Left lung (tissue), 10 donors: ENCODE measurements around the gene ZNF418. TPM values are rescaled to one million over a fixed set of nuclear protein-coding genes. Genes with fewer than 3 reads are reported as not detected.

Experiments
- ATAC-seq: fragments of 200-7000 bp; cut with Tn5 transposase; one replicate; pipeline ENCODE4 v1.9.1; 2020; ENCODE audit warnings: moderate library complexity
- DNase-seq, 4 donors: peaks; one replicate each; pipeline ENCODE4 v3.0.0-alpha.2; 2013 to 2020
- H3K27ac ChIP-seq, 2 donors: fragments of 200-600 bp; sonication (generic) in 1 of 2; one replicate each; pipeline versions ENCODE4 v1.5.0 to v1.8.0; 2020 to 2021
- H3K27me3 ChIP-seq, 2 donors: fragments of 200-600 bp; sonication (generic) in 1 of 2; one replicate each; pipeline versions ENCODE4 v1.5.0 to v1.8.0; 2020 to 2021
- H3K36me3 ChIP-seq, 2 donors: fragments of 200-600 bp; sonication (generic) in 1 of 2; one replicate each; pipeline versions ENCODE4 v1.5.0 to v1.8.0; 2020 to 2021
- H3K4me1 ChIP-seq, 2 donors: fragments of 200-600 bp; one replicate each; pipeline ENCODE4 v1.8.0; 2021
- H3K4me3 ChIP-seq, 2 donors: fragments of 200-600 bp; sonication (generic) in 1 of 2; one replicate each; pipeline versions ENCODE4 v1.5.0 to v1.8.0; 2020 to 2021; ENCODE audit warnings: mild to moderate bottlenecking in 1 of 2
- H3K9me3 ChIP-seq, 2 donors: fragments of 200-600 bp; sonication (generic) in 1 of 2; one replicate each; pipeline versions ENCODE4 v1.5.0 to v1.8.0; 2020 to 2021
- intact Hi-C, 2 donors: fragments of 100-400 bp; cut with DNase I; formaldehyde crosslinking; loops; one replicate each; pipeline versions ENCODE4 v1.11.2 to v1.14.2; 2022
- polyA plus RNA-seq, 6 donors: library from polyadenylated mRNA; unstranded; fragments of 120-200 nt; gene quantifications; one replicate each; pipeline ENCODE4 v1.2.1, GENCODE V29; 2013; ENCODE audit not compliant: insufficient read length in 6 of 6
- total RNA-seq, 2 donors: library from RNA; stranded (reverse); fragmentation: NEBNext Ultra II Directional; extraction: Animal tissue kit (Norgen Biotek cat#: 25700); gene quantifications; one replicate each; pipeline ENCODE4 v1.2.1, GENCODE V29; 2021
- TF ChIP-seq, protein P1 (sequence below), 2 donors: fragments of 200-600 bp; sonication (generic) in 1 of 2; IDR thresholded peaks; one replicate each; pipeline versions ENCODE4 v1.5.0 to v1.8.0; 2021; ENCODE audit warnings: antibody characterized with exemption in 2 of 2
- donor health status: DM: no; HTN: yes; CAD: no.
- donor health status: DM: no; HTN: no; CAD: no.

Gene ZNF418
- total and polyA plus RNA-seq, 8 donors: 8.0 to 43.6 (median 33.7) TPM

DNA sequence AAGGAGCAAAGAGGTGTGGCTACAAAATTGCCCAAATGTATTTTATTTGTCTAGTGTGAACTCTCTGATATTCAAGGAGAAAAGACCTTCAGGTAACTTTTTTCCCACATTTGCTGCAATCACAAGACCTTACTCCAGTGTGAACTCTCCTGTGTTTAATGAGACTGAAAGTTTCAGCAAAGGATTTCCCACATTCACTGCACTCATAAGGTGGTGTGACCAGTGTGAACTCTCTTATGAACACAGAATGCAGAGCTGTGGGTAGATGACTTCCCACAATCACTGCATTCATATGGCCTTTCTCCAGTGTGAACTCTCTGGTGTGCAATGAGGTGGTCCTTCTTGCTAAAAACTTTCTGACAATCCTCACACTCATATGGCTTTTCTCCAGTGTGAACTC lies 62.8 kb downstream of the ZNF418 start:
- Histone ChIP-seq H3K27me3 (no peaks in the 10 kb centered on the region), H3K36me3 (peaks cover 4 to 60% of the 10 kb centered on the region in 2 donors), H3K4me1 (no peaks in the 10 kb centered on the region), H3K27ac (no peak overlapping the region), H3K9me3 (peaks cover 0 to 95% of the 10 kb centered on the region in 2 donors), H3K4me3 (no peak overlapping the region)
- intact Hi-C loops: no loop called here
- no peak for ATAC-seq
- TF ChIP-seq, protein P1, sequence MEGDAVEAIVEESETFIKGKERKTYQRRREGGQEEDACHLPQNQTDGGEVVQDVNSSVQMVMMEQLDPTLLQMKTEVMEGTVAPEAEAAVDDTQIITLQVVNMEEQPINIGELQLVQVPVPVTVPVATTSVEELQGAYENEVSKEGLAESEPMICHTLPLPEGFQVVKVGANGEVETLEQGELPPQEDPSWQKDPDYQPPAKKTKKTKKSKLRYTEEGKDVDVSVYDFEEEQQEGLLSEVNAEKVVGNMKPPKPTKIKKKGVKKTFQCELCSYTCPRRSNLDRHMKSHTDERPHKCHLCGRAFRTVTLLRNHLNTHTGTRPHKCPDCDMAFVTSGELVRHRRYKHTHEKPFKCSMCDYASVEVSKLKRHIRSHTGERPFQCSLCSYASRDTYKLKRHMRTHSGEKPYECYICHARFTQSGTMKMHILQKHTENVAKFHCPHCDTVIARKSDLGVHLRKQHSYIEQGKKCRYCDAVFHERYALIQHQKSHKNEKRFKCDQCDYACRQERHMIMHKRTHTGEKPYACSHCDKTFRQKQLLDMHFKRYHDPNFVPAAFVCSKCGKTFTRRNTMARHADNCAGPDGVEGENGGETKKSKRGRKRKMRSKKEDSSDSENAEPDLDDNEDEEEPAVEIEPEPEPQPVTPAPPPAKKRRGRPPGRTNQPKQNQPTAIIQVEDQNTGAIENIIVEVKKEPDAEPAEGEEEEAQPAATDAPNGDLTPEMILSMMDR (IDR thresholded peaks at IDR 0.05): no peak
- DNase-seq: no peak

Other genes starting within 250 kb of the ZNF418 start
- 1 to 10 TPM; 7.0 to 8.3 TPM for gene ZNF154, start 226.2 kb downstream of the ZNF418 start, total RNA-seq
- 10 to 100 TPM; 40.2 to 49.0 (median 43.2) TPM for gene ZNF154, start 226.2 kb downstream of the ZNF418 start, polyA plus RNA-seq
- 1 to 10 TPM; 7.3 to 9.6 TPM for gene ZNF671, start 207.8 kb downstream of the ZNF418 start, total RNA-seq
- 10 to 100 TPM; 20.1 to 26.4 (median 24.6) TPM for gene ZNF671, start 207.8 kb downstream of the ZNF418 start, polyA plus RNA-seq
- gene ZNF776, start 188.6 kb downstream of the ZNF418 start, total RNA-seq: 10 to 100 TPM; 10.2 to 15.3 TPM
- 10 to 100 TPM; 35.4 to 45.8 (median 41.3) TPM for gene ZNF776, start 188.6 kb downstream of the ZNF418 start, polyA plus RNA-seq
- gene ZNF586, start 165.7 kb downstream of the ZNF418 start, total RNA-seq: 10 to 100 TPM; 13.2 to 15.3 TPM
- 10 to 100 TPM; 28.7 to 38.1 (median 31.1) TPM for gene ZNF586, start 165.7 kb downstream of the ZNF418 start, polyA plus RNA-seq
- 10 to 100 TPM; 11.2 to 15.7 TPM for gene ZNF552, start 120.5 kb downstream of the ZNF418 start, total RNA-seq
- gene ZNF552, start 120.5 kb downstream of the ZNF418 start, polyA plus RNA-seq: 10 to 100 TPM; 15.2 to 21.4 (median 17.4) TPM
- 10 to 100 TPM; 12.9 to 20.1 TPM for gene ZNF587B, start 105.1 kb downstream of the ZNF418 start, total RNA-seq
- gene ZNF587B, start 105.1 kb downstream of the ZNF418 start, polyA plus RNA-seq: 10 to 100 TPM; 12.1 to 17.3 (median 14.1) TPM
- gene ZNF587, start 85.5 kb downstream of the ZNF418 start, total RNA-seq: 10 to 100 TPM; 31.4 to 34.0 TPM
- gene ZNF587, start 85.5 kb downstream of the ZNF418 start, polyA plus RNA-seq: 10 to 100 TPM; 33.6 to 38.8 (median 36.4) TPM
- gene ZNF814, start 46.4 kb downstream of the ZNF418 start, total RNA-seq: 10 to 100 TPM; 10.7 to 21.0 TPM
- gene ZNF814, start 46.4 kb downstream of the ZNF418 start, polyA plus RNA-seq: 10 to 100 TPM; 52.7 to 71.2 (median 65.2) TPM
- gene ZNF417, start 18.8 kb downstream of the ZNF418 start, total RNA-seq: 10 to 100 TPM; 15.8 to 20.7 TPM
- gene ZNF417, start 18.8 kb downstream of the ZNF418 start, polyA plus RNA-seq: 10 to 100 TPM; 35.8 to 47.8 (median 42.0) TPM
- gene ZNF256, start 12.3 kb upstream of the ZNF418 start, total RNA-seq: 1 to 10 TPM; 3.9 to 4.2 TPM
- 10 to 100 TPM in 5 of 6 donors, 1 to 10 TPM in 1; 8.5 to 12.1 (median 10.6) TPM for gene ZNF256, start 12.3 kb upstream of the ZNF418 start, polyA plus RNA-seq
- gene C19orf18, start 39.1 kb upstream of the ZNF418 start, total RNA-seq: 1 to 10 TPM in 1 of 2 donors, under 1 TPM in 1; 0.55 to 1.6 TPM
- 1 to 10 TPM; 2.3 to 5.7 (median 3.9) TPM for gene C19orf18, start 39.1 kb upstream of the ZNF418 start, polyA plus RNA-seq
- gene ZNF606, start 67.4 kb upstream of the ZNF418 start, total RNA-seq: 10 to 100 TPM; 11.4 to 13.3 TPM
- 10 to 100 TPM; 28.9 to 34.6 (median 31.3) TPM for gene ZNF606, start 67.4 kb upstream of the ZNF418 start, polyA plus RNA-seq
- gene ZSCAN1, start 98.6 kb upstream of the ZNF418 start, total RNA-seq: under 1 TPM in 1 of 2 donors, not detected in 1; 0.47 TPM
- gene ZSCAN1, start 98.6 kb upstream of the ZNF418 start, polyA plus RNA-seq: 1 to 10 TPM; 1.4 to 3.4 (median 2.4) TPM
- 1 to 10 TPM; 3.3 to 4.9 TPM for gene ZNF135, start 123.9 kb upstream of the ZNF418 start, total RNA-seq
- gene ZNF135, start 123.9 kb upstream of the ZNF418 start, polyA plus RNA-seq: 10 to 100 TPM; 22.3 to 32.6 (median 29.0) TPM
- gene ZSCAN18, start 162.8 kb upstream of the ZNF418 start, total RNA-seq: 10 to 100 TPM; 32.7 to 58.1 TPM
- gene ZSCAN18, start 162.8 kb upstream of the ZNF418 start, polyA plus RNA-seq: 10 to 100 TPM; 78.0 to 91.1 (median 84.7) TPM
- 10 to 100 TPM in 1 of 2 donors, 1 to 10 TPM in 1; 7.9 to 11.7 TPM for gene ZNF329, start 215.4 kb upstream of the ZNF418 start, total RNA-seq
- gene ZNF329, start 215.4 kb upstream of the ZNF418 start, polyA plus RNA-seq: 10 to 100 TPM; 19.6 to 22.9 (median 21.0) TPM
- gene ZNF274, start 247.7 kb upstream of the ZNF418 start, total RNA-seq: 10 to 100 TPM; 19.9 to 25.9 TPM
- 10 to 100 TPM; 18.7 to 23.7 (median 21.8) TPM for gene ZNF274, start 247.7 kb upstream of the ZNF418 start, polyA plus RNA-seq